ENCODE measurements around the gene ITFG2. TPM values are rescaled to one million over a fixed set of nuclear protein-coding genes. Genes with fewer than 3 reads are reported as not detected.
"Not testable (repeated sequence)": the region's sequence is repeated elsewhere in the genome, so short reads cannot be mapped to it uniquely, and the experiment has no call there.

Gene ITFG2
- polyA plus RNA-seq (ENCODE audit: insufficient read length in 12 of 12), result 10 to 100 TPM in 11 of 12 donors, not detected in 1; 23.3 to 76.4 (median 27.6) TPM
- long read RNA-seq, donor 1, partial matches to known transcripts, result 9 of 19 reads
- long read RNA-seq, donor 1, other reads (novel, unspliced or antisense), result 0 of 19 reads
- long read RNA-seq, donor 2, transcript ITFG2-201 (12 exons, 2,361 nt), result major isoform, 11 of 13 reads
- long read RNA-seq, donor 2, partial matches to known transcripts, result 0 of 13 reads
- long read RNA-seq, donor 2, other reads (novel, unspliced or antisense), result 0 of 13 reads
- long read RNA-seq, donor 3, transcript ITFG2-201 (12 exons, 2,361 nt), result major isoform, 8 of 10 reads
- long read RNA-seq, donor 3, partial matches to known transcripts, result 0 of 10 reads
- long read RNA-seq, donor 3, other reads (novel, unspliced or antisense), result 0 of 10 reads
- long read RNA-seq, donor 4, partial matches to known transcripts, result 0 of 4 reads
- long read RNA-seq, donor 4, other reads (novel, unspliced or antisense), result 0 of 4 reads
- long read RNA-seq, donor 5, result 0 reads
- long read RNA-seq, donor 6, transcript ITFG2-201 (12 exons, 2,361 nt), result major isoform, 7 of 10 reads
- long read RNA-seq, donor 6, partial matches to known transcripts, result 0 of 10 reads
- long read RNA-seq, donor 6, other reads (novel, unspliced or antisense), result 0 of 10 reads
- long read RNA-seq, donor 7, partial matches to known transcripts, result 0 of 4 reads
- long read RNA-seq, donor 7, other reads (novel, unspliced or antisense), result 0 of 4 reads
- long read RNA-seq, donor 8, transcript ITFG2-201 (12 exons, 2,361 nt), result major isoform, 5 of 25 reads
- long read RNA-seq, donor 8, transcript ITFG2-211 (4 exons, 587 nt), result major isoform, 5 of 25 reads
- long read RNA-seq, donor 8, partial matches to known transcripts, result 12 of 25 reads
- long read RNA-seq, donor 8, other reads (novel, unspliced or antisense), result 0 of 25 reads
- long read RNA-seq, donor 9, partial matches to known transcripts, result 0 of 2 reads
- long read RNA-seq, donor 9, other reads (novel, unspliced or antisense), result 0 of 2 reads
- long read RNA-seq, donor 10, transcript ITFG2-201 (12 exons, 2,361 nt), result major isoform, 7 of 7 reads
- long read RNA-seq, donor 10, partial matches to known transcripts, result 0 of 7 reads
- long read RNA-seq, donor 10, other reads (novel, unspliced or antisense), result 0 of 7 reads
- long read RNA-seq, donor 11, transcript ITFG2-201 (12 exons, 2,361 nt), result major isoform, 5 of 5 reads
- long read RNA-seq, donor 11, partial matches to known transcripts, result 0 of 5 reads
- long read RNA-seq, donor 11, other reads (novel, unspliced or antisense), result 0 of 5 reads

DNA sequence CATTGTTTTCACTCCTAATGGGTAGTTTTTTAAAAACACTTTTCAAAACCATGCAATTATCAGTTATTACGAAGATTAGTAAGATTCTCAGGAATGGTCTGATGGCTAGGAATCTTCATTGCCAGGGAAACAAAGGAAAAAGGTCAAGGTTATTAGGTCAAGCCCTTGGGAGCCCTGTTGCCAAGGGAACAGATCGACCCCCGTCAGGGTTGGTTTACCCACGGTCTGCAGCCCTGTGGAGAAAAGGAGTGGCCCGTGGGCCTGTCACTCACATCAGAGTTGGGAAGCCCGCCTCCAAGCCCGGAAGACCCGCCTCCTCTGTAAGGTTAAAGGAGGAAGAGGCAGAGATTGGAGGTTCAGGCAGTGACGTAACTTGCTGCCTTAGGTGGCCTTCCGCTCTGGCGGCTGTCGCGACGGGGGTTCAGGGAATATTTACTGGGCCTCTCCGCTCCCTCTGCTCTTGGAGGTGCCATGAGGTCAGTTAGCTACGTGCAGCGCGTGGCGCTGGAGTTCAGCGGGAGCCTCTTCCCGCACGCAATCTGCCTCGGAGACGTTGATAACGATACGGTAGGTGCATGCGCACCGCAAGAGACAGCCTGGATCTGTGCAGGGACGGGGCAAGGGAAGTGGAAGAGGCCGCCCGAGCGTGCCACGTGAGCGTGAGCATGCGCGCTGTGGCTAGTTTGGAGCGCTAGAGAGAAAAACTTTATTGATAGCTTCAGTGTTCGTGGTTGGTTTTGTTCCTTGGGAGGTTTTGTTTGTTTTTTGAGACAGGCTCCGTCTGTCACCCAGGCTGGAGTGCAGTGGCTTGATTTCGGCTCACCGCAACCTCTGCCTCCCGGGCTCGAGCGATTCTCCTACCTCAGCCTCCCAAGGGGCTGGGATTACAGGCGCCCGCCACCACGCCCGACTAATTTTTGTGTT lies at the start of gene ITFG2:
TSS of gene ITFG2 (plus strand) at position 379 of the 924 bp plus-strand sequence. CDS start at position 472, 93 bp downstream.
- DNase-seq, result peak; percentile 98

DNA sequence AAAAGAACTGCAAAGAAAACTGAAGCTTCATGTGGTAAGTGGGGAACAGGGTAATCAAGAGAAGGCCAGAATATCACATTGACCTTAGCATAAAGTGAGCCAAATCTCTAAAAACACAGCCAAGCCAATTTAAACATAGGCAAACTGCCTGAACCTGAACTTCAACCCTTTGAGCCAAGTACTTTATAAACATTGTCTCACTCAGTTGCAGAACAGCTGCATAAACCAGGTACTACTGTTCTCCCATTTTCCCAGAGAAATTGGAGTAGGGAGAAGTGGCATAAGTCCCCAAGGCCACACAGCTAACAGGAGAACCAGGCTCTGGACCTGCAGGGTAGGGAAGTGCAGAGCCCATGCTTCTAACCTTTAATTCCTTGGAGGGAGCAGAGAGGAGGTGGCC lies 48.1 kb upstream of the ITFG2 start:
- DNase-seq, result no peak

DNA sequence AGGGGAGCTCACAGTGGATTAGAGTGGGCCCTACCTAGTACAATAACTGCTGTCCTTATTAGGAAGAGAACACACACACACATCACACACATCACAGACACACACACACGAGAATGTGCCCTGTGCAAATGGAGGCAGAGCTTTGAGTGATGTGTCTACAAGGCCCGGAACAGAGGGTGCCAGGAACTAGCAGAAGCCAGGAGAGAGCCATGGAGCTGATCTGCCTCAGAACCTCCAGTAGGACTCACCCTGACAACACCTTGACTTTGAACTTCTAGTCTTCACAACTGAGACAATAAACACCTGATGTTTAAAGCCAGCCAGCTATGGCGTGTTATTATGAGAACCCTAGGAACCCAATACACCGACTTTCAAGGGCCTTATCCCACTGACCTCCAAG lies 47.4 kb upstream of the ITFG2 start:
- no peak for DNase-seq

DNA sequence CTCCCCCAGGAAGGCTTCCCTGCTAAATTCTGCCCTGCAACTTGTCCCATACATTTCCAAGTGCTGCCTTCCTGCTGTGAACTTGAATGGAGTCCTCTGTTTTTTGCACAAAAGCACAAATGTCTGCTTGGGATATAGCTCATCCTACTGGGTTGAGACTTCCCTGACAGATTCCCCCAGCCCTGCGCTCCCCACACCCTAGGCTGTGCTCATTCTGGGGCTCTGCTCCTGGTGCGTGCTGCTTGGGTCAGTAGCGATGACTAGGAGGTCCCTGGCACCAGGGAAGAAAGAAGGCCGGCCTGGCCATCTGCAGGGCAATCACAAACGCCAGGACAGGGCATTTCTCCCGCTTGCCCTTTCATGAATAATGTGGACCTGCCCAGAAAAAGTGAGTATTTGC lies 46.9 kb upstream of the ITFG2 start:
- no peak for DNase-seq

- DNase-seq, result no peak
Observed at GRCh38 chr12:2768224-2768961, 44.1 kb upstream of the ITFG2 start.

DNA sequence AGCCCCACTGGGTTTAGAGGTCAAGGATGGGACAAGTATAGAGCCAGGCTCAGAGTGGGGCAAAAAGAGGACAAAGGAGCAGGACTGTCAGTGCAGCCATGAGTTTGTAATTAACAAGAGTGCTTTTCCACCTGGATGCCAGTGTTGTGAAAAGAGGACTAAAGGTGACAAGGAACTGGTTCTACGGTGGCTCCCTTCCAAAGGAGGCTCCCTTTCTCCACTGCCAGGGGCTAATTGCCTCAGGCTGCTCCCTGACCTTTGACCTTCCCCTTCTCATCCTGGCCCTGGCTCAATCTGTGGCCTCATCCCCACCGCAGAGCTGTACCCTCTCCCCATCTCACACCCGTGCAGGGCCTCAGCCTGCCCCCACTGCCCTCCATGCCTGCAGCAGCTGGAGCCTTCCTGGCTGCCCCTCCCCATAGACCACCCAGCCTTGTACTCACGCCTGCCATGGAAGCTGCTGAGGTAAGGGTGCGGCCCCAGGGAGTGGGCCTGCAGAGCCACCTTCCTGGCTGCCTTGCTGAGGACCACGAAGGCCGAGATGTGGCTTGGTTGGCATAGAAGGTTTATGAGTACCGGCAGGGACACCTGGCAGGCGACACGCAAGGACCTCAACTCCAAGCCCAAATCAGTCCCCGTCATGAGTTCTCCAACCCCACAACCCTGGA lies 42.5 kb upstream of the ITFG2 start:
- no peak for DNase-seq

DNA sequence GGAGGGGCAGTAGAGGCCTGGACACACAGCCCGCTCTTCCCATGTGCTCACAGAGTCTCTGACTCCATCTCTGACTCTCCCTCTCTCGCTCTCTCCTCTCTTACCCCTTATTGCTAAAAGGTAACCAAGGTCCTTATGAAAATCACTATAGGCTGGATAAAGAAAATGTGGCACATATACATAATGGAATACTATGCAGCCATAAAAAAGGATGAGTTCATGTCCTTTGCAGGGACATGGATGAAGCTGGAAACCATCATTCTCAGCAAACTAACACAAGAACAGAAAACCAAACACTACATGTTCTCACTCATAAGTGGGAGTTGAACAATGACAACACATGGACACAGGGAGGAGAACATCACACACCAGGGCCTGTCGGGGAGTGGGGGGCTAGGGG lies 41.9 kb upstream of the ITFG2 start:
- not testable (repeated sequence) for DNase-seq

GRCh38 chr12:2772370-2772769 lies 40.1 kb upstream of the ITFG2 start:
- no peak for DNase-seq

DNA sequence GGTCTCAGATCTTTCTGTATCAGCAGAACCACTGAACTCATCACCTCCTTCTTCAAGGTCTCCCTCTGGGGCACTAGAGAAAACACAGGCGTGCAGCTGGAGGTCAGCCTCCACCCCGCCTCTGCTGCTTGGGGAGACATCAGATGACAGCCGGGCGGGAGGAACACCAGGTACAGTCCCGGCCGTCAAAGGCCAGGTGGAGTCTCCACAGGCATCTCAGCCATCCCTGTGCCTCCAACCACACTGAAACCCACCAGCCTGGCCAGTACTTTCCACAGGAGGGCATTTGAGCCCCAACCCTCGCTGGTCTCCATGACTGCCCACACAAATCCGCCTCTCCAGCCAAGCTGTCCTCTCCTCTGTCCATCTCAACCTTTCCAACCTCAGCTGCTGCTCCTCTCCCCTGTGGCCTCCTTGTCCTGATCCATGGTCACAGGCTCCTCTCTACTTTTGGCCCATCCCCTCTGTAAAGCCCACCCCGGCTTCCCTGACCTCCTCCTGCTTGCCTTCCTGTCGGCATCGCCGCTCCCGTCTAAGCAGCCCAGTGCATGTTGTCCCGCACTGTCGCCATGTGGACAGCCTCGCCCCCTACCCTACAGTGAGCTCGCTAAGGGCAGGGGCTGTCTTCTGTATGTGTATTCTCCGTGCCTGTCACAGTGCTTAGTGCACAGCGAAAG lies 39.1 kb upstream of the ITFG2 start:
- DNase-seq, result no peak

GRCh38 chr12:2775431-2775830 lies 37.0 kb upstream of the ITFG2 start:
- no peak for DNase-seq

DNA sequence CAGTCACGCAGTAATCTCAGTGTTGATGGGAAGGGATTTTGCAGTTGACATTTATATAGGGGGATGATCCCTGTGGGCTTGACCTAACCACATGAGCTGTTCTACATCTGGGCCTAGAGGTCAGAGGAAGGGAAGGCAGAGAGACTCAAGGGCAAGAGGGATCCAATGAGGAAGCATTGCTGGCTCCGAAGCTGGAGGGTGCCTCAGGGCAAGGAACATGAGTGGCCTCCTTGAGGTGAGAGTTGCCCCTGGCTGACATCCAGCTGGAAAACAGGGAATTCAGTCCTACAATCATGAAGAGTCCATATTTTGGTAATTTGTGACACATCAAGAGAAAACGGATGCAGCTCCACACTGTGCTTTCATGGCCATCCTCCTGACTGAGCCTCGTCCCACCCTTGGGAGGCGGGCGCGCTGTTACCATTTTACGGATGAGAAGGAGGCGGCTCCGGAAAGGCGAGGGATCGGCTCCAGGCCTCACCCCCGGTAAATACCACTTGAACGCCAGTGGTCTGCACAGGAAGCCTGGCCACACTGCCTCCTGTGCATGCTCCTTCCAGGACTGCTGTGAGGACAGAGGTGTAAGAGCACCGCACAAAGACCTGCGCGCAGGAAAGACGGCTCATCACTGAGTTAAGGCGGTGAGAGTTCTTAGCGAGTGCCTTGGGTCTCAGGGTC lies 36.2 kb upstream of the ITFG2 start:
- no peak for DNase-seq

DNA sequence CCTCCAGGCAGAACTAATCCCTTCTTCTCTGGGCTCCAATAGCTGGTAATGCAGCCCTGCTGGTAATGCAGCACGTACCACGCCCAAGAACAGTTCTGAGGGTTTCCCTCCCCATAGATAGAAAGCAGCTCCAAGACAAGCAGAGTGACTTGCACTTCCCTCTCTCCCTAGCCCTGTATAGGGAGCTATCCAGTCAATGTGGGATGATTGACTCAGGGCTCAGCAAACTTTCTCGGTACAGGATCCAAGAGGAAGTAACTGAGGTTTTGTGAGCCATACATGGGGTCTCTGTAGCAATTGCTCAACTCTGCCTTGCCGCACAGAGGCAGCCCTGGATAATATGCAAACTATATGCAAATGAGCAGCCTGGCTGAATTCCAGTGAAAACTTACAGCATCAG lies 33.2 kb upstream of the ITFG2 start:
- DNase-seq, result no peak

DNA sequence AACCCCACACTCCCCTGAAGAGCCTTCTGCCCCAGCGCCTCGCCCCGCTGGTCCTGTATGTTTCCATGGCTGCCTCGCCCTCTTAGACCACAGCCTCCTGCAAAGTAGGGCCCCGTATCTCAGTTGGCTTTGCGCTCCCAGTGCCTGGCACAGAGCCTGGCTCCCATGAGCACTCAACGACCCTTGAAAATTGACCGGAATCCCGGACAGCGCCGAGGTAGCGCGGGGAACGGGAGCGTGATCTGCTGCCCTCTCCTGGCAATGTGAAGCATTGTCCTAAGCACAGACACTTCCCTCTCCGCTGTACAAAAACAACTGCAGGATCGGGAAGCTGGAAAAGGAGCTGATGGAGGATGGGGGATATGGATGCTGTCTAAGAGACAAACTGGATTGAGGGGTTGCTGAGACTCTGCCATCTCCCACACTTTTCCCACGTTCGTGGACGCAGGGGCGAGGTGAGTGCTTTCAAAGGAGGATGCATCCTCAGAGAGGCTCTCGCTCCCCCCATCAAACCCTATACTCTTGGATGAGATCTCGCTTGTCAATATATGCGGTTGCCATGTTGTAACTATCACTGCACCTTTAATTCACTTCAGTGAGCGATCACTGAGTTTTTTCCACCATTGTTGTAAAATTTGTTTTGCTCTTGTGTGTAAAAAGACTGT lies 28.4 kb upstream of the ITFG2 start:
- DNase-seq, result peak; percentile 74

GRCh38 chr12:2785017-2785416 lies 27.5 kb upstream of the ITFG2 start:
- DNase-seq, result no peak

DNA sequence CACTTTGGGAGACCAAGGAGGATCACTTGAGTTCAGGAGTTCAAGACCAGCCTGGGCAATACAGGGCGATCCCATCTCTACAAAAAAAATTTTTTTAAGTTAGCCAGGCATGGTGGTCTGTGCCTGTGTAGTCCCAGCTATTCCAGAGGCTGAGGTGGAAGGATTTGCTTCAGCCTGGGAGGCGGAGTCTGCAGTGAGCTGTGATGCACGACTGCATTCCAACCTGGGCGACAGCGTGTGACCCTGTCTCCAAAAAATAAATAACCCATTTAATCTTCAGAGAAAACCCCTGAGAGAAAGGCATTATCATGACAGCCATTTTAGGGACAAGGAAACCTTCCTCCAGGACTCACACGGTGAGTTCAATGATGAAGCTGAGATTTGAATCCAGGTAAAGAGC lies 21.4 kb upstream of the ITFG2 start:
- no peak for DNase-seq

- DNase-seq, result no peak
Observed at GRCh38 chr12:2792671-2793500, 19.6 kb upstream of the ITFG2 start.

- DNase-seq, result no peak
Observed at GRCh38 chr12:2793561-2793960, 18.9 kb upstream of the ITFG2 start.

All from muscle of arm (tissue), 14 donors.